Ovary (tissue), 9 donors: ENCODE data around the gene ZNF519. TPM values are rescaled to one million over a fixed set of nuclear protein-coding genes. Genes with fewer than 3 reads are reported as not detected.
"Not testable (repeated sequence)": the region's sequence is repeated elsewhere in the genome, so short reads cannot be mapped to it uniquely, and the experiment has no call there.

Source experiments
- DNase-seq, 5 donors: peaks; one replicate each; pipeline ENCODE4 v3.0.0-alpha.2; 2019 to 2020
- H3K27ac ChIP-seq, 2 donors: fragments of 200-600 bp; one replicate each; pipeline versions ENCODE4 v1.5.1 to v1.8.0; 2019 to 2022
- H3K27me3 ChIP-seq: fragments of 200-600 bp; one replicate; pipeline ENCODE4 v1.8.0; 2022
- H3K36me3 ChIP-seq: fragments of 200-600 bp; sonication (generic); one replicate; pipeline ENCODE4 v1.5.1; 2019
- H3K4me1 ChIP-seq: one replicate; pipeline ENCODE4 v1.8.1; 2013; ENCODE audit warnings: mild to moderate bottlenecking, moderate library complexity; ENCODE audit not compliant: insufficient read depth
- H3K4me3 ChIP-seq: fragments of 200-600 bp; sonication (generic); one replicate; pipeline ENCODE4 v1.5.1; 2017
- H3K9me3 ChIP-seq, 2 donors: fragments of 200-600 bp in 1 of 2; sonication (generic) in 1 of 2; one replicate each; pipeline versions ENCODE4 v1.5.1 to v1.8.1; 2013 to 2019; ENCODE audit warnings: mild to moderate bottlenecking in 1 of 2, moderate library complexity in 1 of 2
- CTCF ChIP-seq, 3 donors: fragments of 450-650 bp in 2 of 3; fragments of 200-600 bp in 1 of 3; IDR thresholded peaks; one replicate each; pipeline versions ENCODE4 v1.5.1 to v1.8.0; 2016 to 2022; ENCODE audit warnings: antibody characterized with exemption in 3 of 3, mild to moderate bottlenecking in 1 of 3
- EP300 ChIP-seq: sonication (generic); formaldehyde crosslinking; IDR thresholded peaks from one replicate; pipeline ENCODE4 v1.6.1; 2017; ENCODE audit warnings: antibody characterized with exemption
- POLR2A ChIP-seq: fragments of 450-650 bp; IDR thresholded peaks from one replicate; pipeline ENCODE4 v1.6.1; 2017; ENCODE audit warnings: antibody characterized with exemption, mild to moderate bottlenecking, moderate library complexity
- WGBS, 3 donors: extraction: QIAGEN DNeasy Blood & Tissue Kit in 1 of 3; methylation state at CpG; one replicate each; pipeline versions ENCODE4 v1.1.5 to v1.1.7; 2013 to 2017; 5-methylcytosine and 5-hydroxymethylcytosine counted together
- intact Hi-C, 4 donors: fragments of 100-400 bp; cut with DNase I; formaldehyde crosslinking; loops; one replicate each; pipeline versions ENCODE4 v1.11.0 to v1.15.1; 2022 to 2023
- polyA plus RNA-seq, 2 donors: library from polyadenylated mRNA; stranded (reverse); fragments of 200-250 nt in 1 of 2; fragments of 350-450 nt in 1 of 2; fragmentation: Illumina TruSeq in 1 of 2; extraction: RNeasy Lipid Tissue Mini Kit (QIAGEN cat#74804) in 1 of 2; gene quantifications; one replicate each; pipeline ENCODE4 v1.2.3, GENCODE V29; 2013 to 2014
- total RNA-seq, 7 donors: library from RNA; depleted of rRNA in 2 of 7; stranded (reverse); fragments of >200 nt in 2 of 7; fragmentation: NEBNext Ultra II Directional in 3 of 7; extraction: Animal tissue kit (Norgen Biotek cat#: 25700) in 3 of 7; gene quantifications; one replicate each; pipeline versions ENCODE4 v1.1.0 to v1.2.4, GENCODE V29; 2016 to 2023
- donor health status: DM: no; HTN: no; CAD: no; lungs with moderate emphysema.
- donor health status: DM: no; HTN: no; CAD: no.
- donor health status: Bipolar disorder and iron deficiency.
- donor health status: DM: yes; HTN: yes; CAD: no.
- donor health status: DM: no; HTN: no; CAD: no.
- donor health status: DM: yes; HTN: yes; CAD: no.

Gene ZNF519
- total and polyA plus RNA-seq, 9 donors = 5.1 to 13.1 (median 8.9) TPM

- H3K4me1 ChIP-seq, H3K36me3 ChIP-seq, H3K27me3 ChIP-seq, H3K4me3 ChIP-seq, intact Hi-C loops, H3K9me3 ChIP-seq, DNase-seq, H3K27ac ChIP-seq: not testable (repeated sequence)
- WGBS, 3 donors = 82 to 84% (median 84%) methylated on average over 19 of the region's 19 CpGs
These were observed 13.5 kb upstream of the ZNF519 start for GRCh38 chr18:14145581-14146338.

GRCh38 chr18:14145021-14145420 is 12.8 kb upstream of the ZNF519 start:
- H3K27ac ChIP-seq, DNase-seq, H3K4me3 ChIP-seq, H3K36me3 ChIP-seq, H3K27me3 ChIP-seq, H3K9me3 ChIP-seq, intact Hi-C loops, H3K4me1 ChIP-seq: not testable (repeated sequence)
- WGBS, 3 donors = 73 to 80% (median 80%) methylated on average over 5 to 6 of the region's 6 CpGs

- no peaks in the 10 kb centered on the region for H3K36me3 ChIP-seq
- no peaks in the 10 kb centered on the region for H3K9me3 ChIP-seq
- intact Hi-C loops = no loop called here
- no peaks in the 10 kb centered on the region for H3K4me1 ChIP-seq
- TF ChIP-seq CTCF (IDR thresholded peaks at IDR 0.05) (no peak), POLR2A (no peak), EP300 (no peak)
- no peak overlapping the region for H3K4me3 ChIP-seq
- H3K27ac ChIP-seq = no peak overlapping the region
- H3K27me3 ChIP-seq = no peaks in the 10 kb centered on the region
- WGBS, 3 donors = 69 to 73% (median 70%) methylated on average over 6 of the region's 6 CpGs
- DNase-seq = no peak
These were observed 12.3 kb upstream of the ZNF519 start for GRCh38 chr18:14144628-14144895.

GRCh38 chr18:14143871-14144627 is 11.8 kb upstream of the ZNF519 start:
- H3K4me1 ChIP-seq, H3K9me3 ChIP-seq, H3K36me3 ChIP-seq, H3K4me3 ChIP-seq, intact Hi-C loops, DNase-seq, H3K27ac ChIP-seq, H3K27me3 ChIP-seq: not testable (repeated sequence)
- 65 to 78% (median 74%) methylated on average over 14 to 16 of the region's 16 CpGs for WGBS, 3 donors

GRCh38 chr18:14143396-14143795 is 11.2 kb upstream of the ZNF519 start:
- H3K9me3 ChIP-seq, H3K36me3 ChIP-seq, H3K27ac ChIP-seq, DNase-seq, H3K4me3 ChIP-seq, H3K4me1 ChIP-seq, intact Hi-C loops, H3K27me3 ChIP-seq: not testable (repeated sequence)
- 74 to 79% (median 78%) methylated on average over 13 to 15 of the region's 17 CpGs for WGBS, 3 donors

- H3K27me3 ChIP-seq, H3K4me3 ChIP-seq, DNase-seq, H3K4me1 ChIP-seq, H3K9me3 ChIP-seq, H3K27ac ChIP-seq, intact Hi-C loops, H3K36me3 ChIP-seq: not testable (repeated sequence)
- 77 to 90% (median 82%) methylated on average over 6 to 9 of the region's 9 CpGs for whole genome bisulfite sequencing, 3 donors
These were observed 9.9 kb upstream of the ZNF519 start for GRCh38 chr18:14142177-14142576.

GRCh38 chr18:14139583-14139982 is 7.3 kb upstream of the ZNF519 start:
- H3K4me3 ChIP-seq, H3K9me3 ChIP-seq, intact Hi-C loops, H3K27me3 ChIP-seq, H3K4me1 ChIP-seq, H3K27ac ChIP-seq, H3K36me3 ChIP-seq, DNase-seq: not testable (repeated sequence)
- 80 to 84% (median 82%) methylated on average over 2 of the region's 2 CpGs for WGBS, 3 donors

- 70 to 81% (median 74%) methylated on average over 4 of the region's 4 CpGs for WGBS, 3 donors
- H3K9me3 ChIP-seq, H3K4me1 ChIP-seq, H3K27ac ChIP-seq, DNase-seq, intact Hi-C loops, H3K36me3 ChIP-seq, H3K4me3 ChIP-seq, H3K27me3 ChIP-seq: not testable (repeated sequence)
These were observed 5.7 kb upstream of the ZNF519 start for GRCh38 chr18:14137971-14138370.

GRCh38 chr18:14131696-14132270 is 452 bp downstream of the ZNF519 start:
- H3K9me3 ChIP-seq, H3K27ac ChIP-seq, H3K27me3 ChIP-seq, DNase-seq, H3K4me1 ChIP-seq, intact Hi-C loops, H3K36me3 ChIP-seq: not testable (repeated sequence)
- H3K4me3 ChIP-seq = peak overlapping the region; percentile 73
- 0 to 1% (median 0%) methylated on average over 14 to 23 of the region's 27 CpGs for WGBS, 3 donors

- DNase-seq, H3K9me3 ChIP-seq, H3K27me3 ChIP-seq, H3K36me3 ChIP-seq, intact Hi-C loops, H3K4me1 ChIP-seq, H3K4me3 ChIP-seq, H3K27ac ChIP-seq: not testable (repeated sequence)
- WGBS, 3 donors = 20 to 29% (median 27%) methylated on average over 2 to 3 of the region's 3 CpGs
These were observed 1.4 kb downstream of the ZNF519 start for GRCh38 chr18:14130804-14131203.
